Measurements from ENCODE around the gene TFEB. TPM values are rescaled to one million over a fixed set of nuclear protein-coding genes. Genes with fewer than 3 reads are reported as not detected.

TFEB gene
- total RNA-seq, 2 donors from 2014 or later, result 16.9 to 21.7 TPM

GRCh38 chr6:41658636-41659035, 76.8 kb downstream of the TFEB start:
- H3K27ac ChIP-seq, result no peak overlapping the region
- H3K27me3 ChIP-seq, result no peaks in the 10 kb centered on the region
- H3K4me1 ChIP-seq, result no peaks in the 10 kb centered on the region
- intact Hi-C loops (cut with DNase I), result no loop called here
- no peaks in the 10 kb centered on the region for H3K36me3 ChIP-seq
- no peak for DNase-seq
- TF ChIP-seq, protein P1, sequence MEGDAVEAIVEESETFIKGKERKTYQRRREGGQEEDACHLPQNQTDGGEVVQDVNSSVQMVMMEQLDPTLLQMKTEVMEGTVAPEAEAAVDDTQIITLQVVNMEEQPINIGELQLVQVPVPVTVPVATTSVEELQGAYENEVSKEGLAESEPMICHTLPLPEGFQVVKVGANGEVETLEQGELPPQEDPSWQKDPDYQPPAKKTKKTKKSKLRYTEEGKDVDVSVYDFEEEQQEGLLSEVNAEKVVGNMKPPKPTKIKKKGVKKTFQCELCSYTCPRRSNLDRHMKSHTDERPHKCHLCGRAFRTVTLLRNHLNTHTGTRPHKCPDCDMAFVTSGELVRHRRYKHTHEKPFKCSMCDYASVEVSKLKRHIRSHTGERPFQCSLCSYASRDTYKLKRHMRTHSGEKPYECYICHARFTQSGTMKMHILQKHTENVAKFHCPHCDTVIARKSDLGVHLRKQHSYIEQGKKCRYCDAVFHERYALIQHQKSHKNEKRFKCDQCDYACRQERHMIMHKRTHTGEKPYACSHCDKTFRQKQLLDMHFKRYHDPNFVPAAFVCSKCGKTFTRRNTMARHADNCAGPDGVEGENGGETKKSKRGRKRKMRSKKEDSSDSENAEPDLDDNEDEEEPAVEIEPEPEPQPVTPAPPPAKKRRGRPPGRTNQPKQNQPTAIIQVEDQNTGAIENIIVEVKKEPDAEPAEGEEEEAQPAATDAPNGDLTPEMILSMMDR (IDR thresholded peaks at IDR 0.05), result no peak
- H3K9ac ChIP-seq (ENCODE audit: low read depth in 2 of 2, low read length in 2 of 2), result no peak overlapping the region
- H3K4me3 ChIP-seq, result no peak overlapping the region
- H3K9me3 ChIP-seq, result no peaks in the 10 kb centered on the region

DNA sequence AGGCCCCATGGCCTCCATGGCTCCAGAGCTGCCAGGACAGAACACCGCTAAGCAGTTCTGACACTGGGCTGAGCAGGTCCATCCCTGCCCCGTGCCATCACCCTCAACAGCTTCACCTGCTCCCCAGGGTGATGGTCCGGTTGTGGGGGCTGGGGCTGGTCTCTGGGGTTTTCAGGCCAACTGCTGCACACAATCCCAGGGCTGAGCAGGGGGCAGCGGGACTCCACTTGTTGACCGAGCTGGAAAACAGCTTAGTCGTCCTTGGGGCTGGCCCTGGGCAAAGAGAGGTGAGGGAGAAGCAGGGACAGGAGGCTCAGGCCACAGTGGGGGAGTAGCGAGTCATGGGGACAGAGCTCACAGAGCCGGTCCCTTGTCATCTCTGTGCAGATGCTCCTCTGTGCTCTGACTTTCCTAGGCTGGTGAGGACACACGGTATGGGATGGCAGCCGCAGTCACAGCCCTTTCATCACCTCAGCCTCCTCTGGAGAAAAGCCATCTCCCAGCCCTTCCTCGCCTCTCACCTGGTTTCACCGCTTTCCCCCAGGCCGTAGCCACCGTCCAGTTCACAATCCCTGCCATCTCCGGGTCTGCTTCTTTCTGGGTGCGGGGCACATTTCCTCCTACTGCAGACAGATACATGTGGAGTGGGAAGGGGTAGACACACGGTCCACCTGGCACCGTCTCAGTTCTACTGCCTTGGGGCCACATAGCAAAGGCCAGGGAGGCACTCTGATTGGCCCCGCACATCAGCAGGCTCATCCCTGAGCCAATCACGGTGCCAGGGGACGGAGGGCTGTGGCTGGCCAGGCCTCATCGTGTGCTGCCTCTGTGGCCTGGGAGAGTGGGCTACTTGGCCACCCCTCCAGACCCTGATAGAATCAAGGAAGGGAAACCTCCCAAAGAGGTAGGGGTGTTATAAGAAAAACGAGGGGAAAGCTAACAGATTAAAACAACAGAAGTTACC, 78.0 kb downstream of the TFEB start:
- no peak overlapping the region for H3K4me3 ChIP-seq
- no peak for DNase-seq
- no peaks in the 10 kb centered on the region for H3K4me1 ChIP-seq
- no peaks in the 10 kb centered on the region for H3K9me3 ChIP-seq
- TF ChIP-seq, protein P1 (IDR thresholded peaks at IDR 0.05), result no peak
- intact Hi-C loops (cut with DNase I), result no loop called here
- no peak overlapping the region for H3K9ac ChIP-seq (ENCODE audit: low read depth in 2 of 2, low read length in 2 of 2)
- H3K27me3 ChIP-seq, result no peaks in the 10 kb centered on the region
- no peak overlapping the region for H3K27ac ChIP-seq
- H3K36me3 ChIP-seq, result no peaks in the 10 kb centered on the region

- Histone ChIP-seq H3K9ac (ENCODE audit: low read depth in 2 of 2, low read length in 2 of 2) (no peak overlapping the region), H3K27me3 (no peaks in the 10 kb centered on the region), H3K4me1 (no peaks in the 10 kb centered on the region), H3K36me3 (no peaks in the 10 kb centered on the region), H3K4me3 (no peak overlapping the region), H3K27ac (no peak overlapping the region), H3K9me3 (no peaks in the 10 kb centered on the region)
- no peak for DNase-seq
- TF ChIP-seq, protein P1 (IDR thresholded peaks at IDR 0.05), result no peak
- intact Hi-C loops (cut with DNase I), result no loop called here
Measured at GRCh38 chr6:41656002-41656691, 79.3 kb downstream of the TFEB start.

- Histone ChIP-seq H3K9ac (ENCODE audit: low read depth in 2 of 2, low read length in 2 of 2) (no peak overlapping the region), H3K4me1 (no peaks in the 10 kb centered on the region), H3K9me3 (no peaks in the 10 kb centered on the region), H3K36me3 (no peaks in the 10 kb centered on the region), H3K27me3 (no peaks in the 10 kb centered on the region), H3K27ac (no peak overlapping the region), H3K4me3 (no peak overlapping the region)
- TF ChIP-seq, protein P1 (IDR thresholded peaks at IDR 0.05), result no peak
- no peak for DNase-seq
- intact Hi-C loops (cut with DNase I), result no loop called here
Measured at GRCh38 chr6:41655646-41656001, 79.8 kb downstream of the TFEB start.

- DNase-seq, result no peak
- Histone ChIP-seq H3K9ac (ENCODE audit: low read depth in 2 of 2, low read length in 2 of 2) (no peak overlapping the region), H3K27me3 (no peaks in the 10 kb centered on the region), H3K4me3 (no peak overlapping the region), H3K27ac (no peak overlapping the region), H3K4me1 (no peaks in the 10 kb centered on the region), H3K36me3 (no peaks in the 10 kb centered on the region), H3K9me3 (no peaks in the 10 kb centered on the region)
- intact Hi-C loops (cut with DNase I), result no loop called here
- TF ChIP-seq, protein P1 (IDR thresholded peaks at IDR 0.05), result no peak
Measured at GRCh38 chr6:41655176-41655575, 80.2 kb downstream of the TFEB start.
